Bone marrow (tissue), 2 donors: ENCODE measurements around the gene KRT2.

Source experiments
- DNase-seq, 2 donors: peaks; one replicate each; lab custom pipeline; 2025; lab: John Stamatoyannopoulos, UW

KRT2 gene

GRCh38 chr12:52637299-52637698 is 14.7 kb downstream of the KRT2 start:
- no peak for DNase-seq

GRCh38 chr12:52636592-52637258 is 15.3 kb downstream of the KRT2 start:
- DNase-seq: no peak

GRCh38 chr12:52636189-52636588 is 15.8 kb downstream of the KRT2 start:
- no peak for DNase-seq

- DNase-seq: no peak
These were observed 17.6 kb downstream of the KRT2 start for GRCh38 chr12:52634266-52635056.

- DNase-seq: no peak
These were observed 18.6 kb downstream of the KRT2 start for GRCh38 chr12:52633383-52633782.

- DNase-seq: no peak
These were observed 19.4 kb downstream of the KRT2 start for GRCh38 chr12:52632656-52633055.

GRCh38 chr12:52631676-52632459 is 20.1 kb downstream of the KRT2 start:
- DNase-seq: no peak

GRCh38 chr12:52631264-52631663 is 20.7 kb downstream of the KRT2 start:
- DNase-seq: no peak

GRCh38 chr12:52630599-52631200 is 21.3 kb downstream of the KRT2 start:
- DNase-seq: no peak

GRCh38 chr12:52630008-52630500 is 22.0 kb downstream of the KRT2 start:
- no peak for DNase-seq

GRCh38 chr12:52629281-52630007 is 22.6 kb downstream of the KRT2 start:
- no peak for DNase-seq

GRCh38 chr12:52628841-52629240 is 23.2 kb downstream of the KRT2 start:
- DNase-seq: no peak

- no peak for DNase-seq
These were observed 23.9 kb downstream of the KRT2 start for GRCh38 chr12:52628111-52628507.

GRCh38 chr12:52627395-52628110 is 24.5 kb downstream of the KRT2 start:
- no peak for DNase-seq

GRCh38 chr12:52622349-52622748 is 29.7 kb downstream of the KRT2 start:
- DNase-seq: no peak

GRCh38 chr12:52618866-52619265 is 33.1 kb downstream of the KRT2 start:
- no peak for DNase-seq

GRCh38 chr12:52618216-52618615 is 33.8 kb downstream of the KRT2 start, which contains the start of gene KRT73:
Gene KRT73, minus strand, starts transcription at chr12:52618559. Its CDS starts 35 bp downstream, at chr12:52618524.
- no peak for DNase-seq

GRCh38 chr12:52617403-52617785 is 34.6 kb downstream of the KRT2 start:
- DNase-seq: no peak

- DNase-seq: no peak
These were observed 35.2 kb downstream of the KRT2 start for GRCh38 chr12:52616680-52617402.

GRCh38 chr12:52615912-52616311 is 36.1 kb downstream of the KRT2 start:
- no peak for DNase-seq
